HL-60 (cell line): ENCODE results near the gene PRPF38B.

ENCODE experiments used
- POLR2AphosphoS5 ChIP-seq: IDR thresholded peaks from 2 replicates; pipeline ENCODE4 v1.6.1; 2012; ENCODE audit warnings: low read depth
- SPI1 ChIP-seq: IDR thresholded peaks from 2 replicates; pipeline ENCODE4 v1.6.1; 2012; ENCODE audit warnings: low read depth, mild to moderate bottlenecking, borderline replicate concordance
- TF ChIP-seq, protein P1 (sequence below): IDR thresholded peaks from one replicate; pipeline ENCODE4 v1.5.1; 2011; ENCODE audit warnings: low read length, control low read depth, inconsistent platforms; ENCODE audit not compliant: insufficient read depth
- TF ChIP-seq, protein P2 (sequence below): IDR thresholded peaks from 2 replicates; pipeline ENCODE4 v1.6.1; 2012; ENCODE audit warnings: low read depth; ENCODE audit not compliant: insufficient replicate concordance

GRCh38 chr1:108715932-108716331 lies 23.8 kb downstream of the PRPF38B start:
- TF ChIP-seq SPI1 (no peak), POLR2AphosphoS5 (no peak)
- TF ChIP-seq, protein P1, sequence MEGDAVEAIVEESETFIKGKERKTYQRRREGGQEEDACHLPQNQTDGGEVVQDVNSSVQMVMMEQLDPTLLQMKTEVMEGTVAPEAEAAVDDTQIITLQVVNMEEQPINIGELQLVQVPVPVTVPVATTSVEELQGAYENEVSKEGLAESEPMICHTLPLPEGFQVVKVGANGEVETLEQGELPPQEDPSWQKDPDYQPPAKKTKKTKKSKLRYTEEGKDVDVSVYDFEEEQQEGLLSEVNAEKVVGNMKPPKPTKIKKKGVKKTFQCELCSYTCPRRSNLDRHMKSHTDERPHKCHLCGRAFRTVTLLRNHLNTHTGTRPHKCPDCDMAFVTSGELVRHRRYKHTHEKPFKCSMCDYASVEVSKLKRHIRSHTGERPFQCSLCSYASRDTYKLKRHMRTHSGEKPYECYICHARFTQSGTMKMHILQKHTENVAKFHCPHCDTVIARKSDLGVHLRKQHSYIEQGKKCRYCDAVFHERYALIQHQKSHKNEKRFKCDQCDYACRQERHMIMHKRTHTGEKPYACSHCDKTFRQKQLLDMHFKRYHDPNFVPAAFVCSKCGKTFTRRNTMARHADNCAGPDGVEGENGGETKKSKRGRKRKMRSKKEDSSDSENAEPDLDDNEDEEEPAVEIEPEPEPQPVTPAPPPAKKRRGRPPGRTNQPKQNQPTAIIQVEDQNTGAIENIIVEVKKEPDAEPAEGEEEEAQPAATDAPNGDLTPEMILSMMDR, result no peak
- TF ChIP-seq, protein P2, sequence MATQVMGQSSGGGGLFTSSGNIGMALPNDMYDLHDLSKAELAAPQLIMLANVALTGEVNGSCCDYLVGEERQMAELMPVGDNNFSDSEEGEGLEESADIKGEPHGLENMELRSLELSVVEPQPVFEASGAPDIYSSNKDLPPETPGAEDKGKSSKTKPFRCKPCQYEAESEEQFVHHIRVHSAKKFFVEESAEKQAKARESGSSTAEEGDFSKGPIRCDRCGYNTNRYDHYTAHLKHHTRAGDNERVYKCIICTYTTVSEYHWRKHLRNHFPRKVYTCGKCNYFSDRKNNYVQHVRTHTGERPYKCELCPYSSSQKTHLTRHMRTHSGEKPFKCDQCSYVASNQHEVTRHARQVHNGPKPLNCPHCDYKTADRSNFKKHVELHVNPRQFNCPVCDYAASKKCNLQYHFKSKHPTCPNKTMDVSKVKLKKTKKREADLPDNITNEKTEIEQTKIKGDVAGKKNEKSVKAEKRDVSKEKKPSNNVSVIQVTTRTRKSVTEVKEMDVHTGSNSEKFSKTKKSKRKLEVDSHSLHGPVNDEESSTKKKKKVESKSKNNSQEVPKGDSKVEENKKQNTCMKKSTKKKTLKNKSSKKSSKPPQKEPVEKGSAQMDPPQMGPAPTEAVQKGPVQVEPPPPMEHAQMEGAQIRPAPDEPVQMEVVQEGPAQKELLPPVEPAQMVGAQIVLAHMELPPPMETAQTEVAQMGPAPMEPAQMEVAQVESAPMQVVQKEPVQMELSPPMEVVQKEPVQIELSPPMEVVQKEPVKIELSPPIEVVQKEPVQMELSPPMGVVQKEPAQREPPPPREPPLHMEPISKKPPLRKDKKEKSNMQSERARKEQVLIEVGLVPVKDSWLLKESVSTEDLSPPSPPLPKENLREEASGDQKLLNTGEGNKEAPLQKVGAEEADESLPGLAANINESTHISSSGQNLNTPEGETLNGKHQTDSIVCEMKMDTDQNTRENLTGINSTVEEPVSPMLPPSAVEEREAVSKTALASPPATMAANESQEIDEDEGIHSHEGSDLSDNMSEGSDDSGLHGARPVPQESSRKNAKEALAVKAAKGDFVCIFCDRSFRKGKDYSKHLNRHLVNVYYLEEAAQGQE, result no peak
